Activated naive CD4-positive, alpha-beta T cell (primary cell): ENCODE data around the gene TOB2.

Experiments
- DNase-seq, 4 experiments: peaks; one replicate each; lab custom pipeline; 2025; lab: John Stamatoyannopoulos, UW

The TOB2 gene

GRCh38 chr22:41384128-41384527 lies 62.5 kb downstream of the TOB2 start:
- DNase-seq = no peak
